HG03175 (cell line): ENCODE results near the gene C20orf96.

ENCODE experiments used
- ATAC-seq: cut with Tn5 transposase; IDR thresholded peaks from one replicate; pipeline ENCODE4 v1.9.1; 2021; ENCODE audit warnings: mild to moderate bottlenecking, moderate library complexity; ENCODE audit not compliant: unreplicated experiment

The C20orf96 gene

GRCh38 chr20:312067-312466 lies 21.5 kb upstream of the C20orf96 start:
- no peak for ATAC-seq

GRCh38 chr20:311609-312008 lies 21.1 kb upstream of the C20orf96 start:
- no peak for ATAC-seq

DNA sequence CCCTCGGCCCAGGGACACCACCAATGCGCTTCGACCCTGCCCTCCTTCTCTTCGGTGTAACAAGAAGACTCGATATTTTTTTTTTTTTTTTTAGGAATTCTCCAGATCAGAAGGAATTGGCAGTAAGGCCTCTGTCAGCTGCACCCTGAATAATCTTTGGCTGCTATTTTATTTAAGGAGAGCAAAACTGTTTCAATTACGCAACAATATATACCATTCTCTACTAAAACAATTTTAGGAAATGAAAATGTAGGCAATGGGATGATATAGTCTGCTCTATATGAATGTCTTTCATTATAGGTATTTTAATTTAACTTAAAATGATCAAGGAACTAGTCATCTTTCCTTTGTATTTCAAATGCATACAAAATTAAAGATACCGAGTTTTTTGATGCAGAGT lies 20.1 kb upstream of the C20orf96 start:
- ATAC-seq, result no peak

DNA sequence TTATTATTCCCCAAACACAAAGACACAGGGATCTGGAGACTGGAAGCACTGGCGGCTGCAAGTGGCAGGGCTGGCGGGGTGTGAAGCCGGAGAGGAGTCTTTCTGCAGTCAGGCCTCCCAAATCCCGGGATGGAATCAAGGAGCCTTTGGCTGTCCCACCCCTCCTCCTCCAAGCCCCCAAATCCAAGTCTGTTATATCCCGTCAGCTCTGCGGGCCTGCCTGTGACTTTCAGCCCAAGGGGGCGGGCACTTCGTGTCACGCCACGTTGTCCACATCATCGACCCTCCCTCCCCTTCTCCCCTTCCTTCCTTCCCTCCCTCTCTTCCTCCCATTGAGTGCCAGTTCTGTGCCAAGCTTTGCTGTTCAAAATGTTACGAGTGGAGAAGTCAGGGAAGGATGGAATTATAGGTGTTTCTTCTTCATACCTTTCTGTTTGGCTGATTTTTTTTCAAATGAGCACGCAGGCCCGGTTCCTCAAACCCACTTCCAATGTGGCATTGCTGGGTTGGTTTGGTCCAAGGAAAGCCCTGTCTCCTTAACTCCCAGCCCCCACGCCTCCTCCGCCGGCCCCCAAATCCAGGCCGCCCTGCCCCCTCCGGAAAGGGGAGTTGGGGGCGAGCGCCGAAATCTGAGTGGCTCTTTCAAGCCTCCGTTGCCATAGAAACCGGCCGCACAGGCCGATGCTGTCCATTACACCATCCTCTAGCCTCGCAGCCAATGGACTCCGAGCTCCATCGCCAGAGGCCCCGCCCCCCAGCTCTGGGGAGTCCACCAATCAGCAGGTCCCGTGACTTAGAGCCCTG lies 19.5 kb upstream of the C20orf96 start:
- ATAC-seq, result peak; percentile 99

- no peak for ATAC-seq
These were observed 18.8 kb upstream of the C20orf96 start for GRCh38 chr20:309306-309840.

DNA sequence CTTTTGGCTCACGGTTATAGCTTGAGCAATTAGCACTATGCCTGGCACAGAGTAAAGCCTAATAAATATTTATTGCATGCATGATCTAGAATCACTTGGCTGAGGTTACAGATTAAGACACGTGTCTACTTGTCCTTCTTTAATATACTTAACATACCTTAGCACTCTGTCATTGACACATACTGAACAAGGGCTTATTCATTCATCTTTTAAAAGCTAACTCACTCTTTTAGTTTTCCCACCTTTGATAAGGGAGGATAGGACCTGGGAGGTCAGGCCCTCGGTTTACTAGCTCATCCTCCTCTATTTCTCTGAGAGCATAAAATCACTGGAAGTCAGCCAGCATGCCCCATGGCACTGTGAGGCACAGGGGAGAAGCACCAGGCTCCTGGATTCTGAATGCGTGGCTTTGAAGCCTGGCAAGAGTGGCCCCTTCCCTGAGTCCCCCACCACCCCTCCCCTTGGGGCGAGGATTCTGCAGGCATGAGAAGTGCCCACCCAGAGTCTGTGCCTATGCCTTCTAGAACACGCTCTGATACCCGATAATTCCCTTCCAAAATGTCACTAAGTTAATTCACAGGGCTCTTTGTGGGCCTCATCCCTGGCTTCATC lies 18.0 kb upstream of the C20orf96 start:
- ATAC-seq, result no peak

- no peak for ATAC-seq
These were observed 15.2 kb upstream of the C20orf96 start for GRCh38 chr20:305745-306144.

- no peak for ATAC-seq
These were observed 11.6 kb upstream of the C20orf96 start for GRCh38 chr20:301886-302848.

DNA sequence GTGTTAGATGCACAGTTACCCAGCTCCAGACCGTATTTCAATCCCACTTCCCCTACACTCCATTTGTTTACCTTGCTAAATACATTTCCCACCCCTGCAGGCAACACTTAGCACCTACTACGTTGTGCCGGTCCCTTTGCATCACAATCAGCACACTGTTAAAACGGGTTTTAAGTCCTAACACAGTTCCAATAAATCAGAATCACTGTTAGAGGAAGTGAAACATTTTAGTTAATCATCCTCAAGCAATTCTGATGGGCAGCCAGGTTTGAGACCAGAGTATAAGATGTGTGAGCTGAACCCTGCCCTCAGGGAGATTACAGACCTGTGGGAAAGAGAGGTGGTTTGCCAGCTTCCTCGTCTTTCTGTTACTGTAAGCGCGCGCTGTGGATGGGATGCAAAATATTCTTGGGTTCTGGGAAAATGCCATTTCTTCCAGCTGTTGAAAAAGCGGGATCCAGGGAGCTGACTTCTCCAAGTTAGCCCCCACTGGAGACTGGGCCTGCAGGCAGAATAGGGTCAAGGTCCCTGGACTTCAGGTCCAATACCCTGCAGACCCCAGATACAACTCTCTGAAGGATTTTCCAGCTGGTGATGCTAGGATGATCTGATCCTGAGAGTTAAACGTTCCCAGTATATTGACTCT lies 9.9 kb upstream of the C20orf96 start:
- no peak for ATAC-seq

DNA sequence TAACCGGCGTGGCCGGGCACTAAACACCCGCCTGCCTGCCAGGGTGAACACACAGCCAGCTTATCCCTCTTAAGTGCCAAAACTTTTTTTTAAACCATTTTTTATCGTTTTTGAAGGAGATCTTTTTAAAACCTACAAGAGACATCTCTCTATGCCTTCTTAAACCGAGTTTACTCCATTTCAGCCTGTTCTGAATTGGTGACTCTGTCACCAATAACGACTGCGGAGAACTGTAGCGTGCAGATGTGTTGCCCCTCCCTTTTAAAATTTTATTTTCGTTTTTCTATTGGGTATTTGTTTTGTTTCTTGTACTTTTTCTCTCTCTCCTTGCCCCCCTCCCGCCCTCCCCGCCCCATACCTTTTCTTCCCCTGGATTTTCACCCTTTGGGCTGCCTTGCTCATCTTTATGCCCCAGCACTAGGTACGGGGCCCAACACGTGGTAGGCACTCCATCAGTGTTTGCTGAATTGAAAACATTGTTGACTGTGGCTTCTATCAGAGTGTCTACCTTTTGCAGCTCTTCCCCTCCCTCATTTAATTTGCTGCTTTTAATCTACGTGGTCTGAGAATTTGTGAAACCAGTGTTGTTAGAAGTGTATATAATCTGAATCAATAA lies 8.3 kb upstream of the C20orf96 start:
- ATAC-seq, result no peak

DNA sequence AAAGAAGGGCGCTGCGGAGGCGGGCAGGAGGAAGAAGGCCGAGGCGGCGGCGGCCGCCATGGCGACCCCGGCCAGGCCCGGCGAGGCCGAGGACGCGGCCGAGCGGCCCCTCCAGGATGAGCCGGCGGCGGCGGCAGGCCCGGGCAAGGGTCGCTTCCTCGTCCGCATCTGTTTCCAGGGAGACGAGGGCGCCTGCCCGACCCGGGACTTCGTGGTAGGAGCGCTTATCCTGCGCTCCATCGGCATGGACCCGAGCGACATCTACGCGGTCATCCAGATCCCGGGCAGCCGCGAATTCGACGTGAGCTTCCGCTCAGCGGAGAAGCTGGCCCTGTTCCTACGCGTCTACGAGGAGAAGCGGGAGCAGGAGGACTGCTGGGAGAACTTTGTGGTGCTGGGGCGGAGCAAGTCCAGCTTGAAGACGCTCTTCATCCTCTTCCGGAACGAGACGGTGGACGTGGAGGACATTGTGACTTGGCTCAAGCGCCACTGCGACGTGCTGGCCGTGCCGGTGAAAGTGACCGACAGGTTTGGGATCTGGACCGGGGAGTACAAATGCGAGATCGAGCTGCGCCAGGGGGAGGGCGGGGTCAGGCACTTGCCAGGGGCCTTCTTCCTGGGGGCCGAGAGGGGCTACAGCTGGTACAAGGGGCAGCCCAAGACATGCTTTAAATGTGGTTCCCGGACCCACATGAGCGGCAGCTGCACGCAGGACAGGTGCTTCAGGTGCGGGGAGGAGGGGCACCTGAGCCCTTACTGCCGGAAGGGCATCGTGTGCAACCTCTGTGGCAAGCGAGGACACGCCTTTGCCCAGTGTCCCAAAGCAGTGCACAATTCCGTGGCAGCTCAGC lies 7.6 kb upstream of the C20orf96 start:
- ATAC-seq, result peak; percentile 30

- peak; percentile 72 for ATAC-seq
These were observed 6.8 kb upstream of the C20orf96 start, which contains the start of gene ZCCHC3 for GRCh38 chr20:297098-297924. TSS of gene ZCCHC3 (plus strand) at chr20:297570. CDS start at chr20:297587, 17 bp downstream.

- no peak for ATAC-seq
These were observed 5.3 kb upstream of the C20orf96 start for GRCh38 chr20:295804-296203.

- no peak for ATAC-seq
These were observed 4.1 kb upstream of the C20orf96 start for GRCh38 chr20:294602-295001.

GRCh38 chr20:289693-290083 lies 862 bp downstream of the C20orf96 start:
- no peak for ATAC-seq

DNA sequence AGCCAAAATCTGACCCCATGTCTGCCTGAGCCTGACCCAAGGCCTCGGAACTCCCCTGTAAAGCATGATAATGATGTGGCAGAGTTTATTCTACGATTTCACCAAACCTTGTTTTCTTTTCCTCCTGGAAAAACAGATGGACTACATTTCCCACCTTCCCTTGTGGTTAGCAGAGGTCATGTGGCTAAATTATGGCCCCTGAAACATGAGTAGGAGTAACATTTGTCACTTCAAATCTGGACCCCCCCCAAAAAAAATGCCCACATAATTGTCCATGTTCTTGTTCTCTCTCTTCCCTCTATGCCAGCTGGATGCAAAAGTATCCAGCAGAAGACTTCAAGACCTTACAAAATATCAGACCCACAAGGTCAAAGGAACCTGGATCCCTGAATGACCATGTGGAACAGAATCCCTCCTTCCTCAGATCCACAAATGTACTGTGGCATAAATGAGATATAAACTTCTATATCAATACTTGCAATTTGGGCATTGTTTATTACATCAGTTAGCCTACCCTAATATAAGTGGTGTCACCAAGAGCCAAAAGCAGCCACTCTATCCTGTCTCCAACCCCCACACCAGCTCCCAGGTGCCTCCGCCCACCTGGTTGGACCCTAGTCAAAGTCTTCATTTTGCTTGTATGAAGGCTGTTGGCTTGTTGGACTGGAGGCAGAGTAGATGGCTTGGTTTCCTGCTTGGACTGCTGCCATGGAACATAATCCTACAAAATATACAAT lies 1.4 kb downstream of the C20orf96 start:
- ATAC-seq, result no peak

DNA sequence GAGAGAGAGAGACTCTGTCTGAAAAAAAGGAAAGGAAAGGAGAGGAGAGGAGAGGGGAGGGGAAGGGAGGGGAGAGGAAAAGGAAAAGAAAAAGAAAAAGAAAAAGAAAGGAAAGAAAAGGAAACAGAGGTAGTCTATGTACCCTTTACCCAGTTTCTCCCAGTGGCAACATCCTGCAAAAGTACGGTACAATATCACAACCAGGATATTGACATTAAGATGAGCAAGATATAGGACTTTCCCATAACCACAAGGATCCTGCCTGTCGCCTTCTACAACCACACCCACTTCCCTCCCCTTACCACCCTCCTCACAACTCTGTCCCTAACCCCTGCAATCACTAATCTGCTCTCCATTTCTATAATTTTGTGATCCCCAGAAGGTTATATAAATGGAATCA lies 4.0 kb downstream of the C20orf96 start:
- ATAC-seq, result no peak

DNA sequence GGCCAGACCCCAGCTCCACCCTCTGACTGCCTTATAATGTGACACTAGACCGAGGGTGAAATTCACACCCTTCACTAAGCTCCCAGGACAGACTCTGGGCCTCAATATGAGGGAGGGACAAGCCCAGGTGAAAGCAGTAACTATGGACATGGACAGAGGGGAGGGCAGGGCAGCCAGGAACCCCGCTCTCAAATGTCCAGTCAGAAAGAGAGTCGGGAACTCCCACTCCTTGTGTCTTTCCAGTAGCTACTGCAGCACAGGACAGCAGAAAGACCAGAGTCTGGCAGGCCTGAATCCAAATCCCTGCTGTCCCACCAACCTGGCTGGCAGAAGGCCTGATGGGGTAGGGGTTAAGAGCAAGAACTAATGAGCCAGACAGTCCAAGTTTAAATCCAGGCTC lies 6.4 kb downstream of the C20orf96 start:
- no peak for ATAC-seq
